ENCODE results near the gene ACER2.
A peak's percentile ranks its signal among the peaks of the same experiment; 100 is the strongest.

ACER2 gene

GRCh38 chr9:19492775-19493173 lies 84.0 kb downstream of the ACER2 start:
- TF ChIP-seq CTCF (conservative IDR thresholded peaks at IDR 0.05; ENCODE audit: low read depth, low read length), result no peak
- H3K4me3 ChIP-seq (ENCODE audit: low read length), result no peak overlapping the region
- DNase-seq (ENCODE audit: low read depth), result no peak

GRCh38 chr9:19493174-19493811 lies 84.5 kb downstream of the ACER2 start:
- TF ChIP-seq CTCF (conservative IDR thresholded peaks at IDR 0.05; ENCODE audit: low read depth, low read length), result peak; percentile 82
- DNase-seq (ENCODE audit: low read depth), result no peak
- no peak overlapping the region for H3K4me3 ChIP-seq (ENCODE audit: low read length)

GRCh38 chr9:19493876-19494275 lies 85.1 kb downstream of the ACER2 start:
- no peak overlapping the region for H3K4me3 ChIP-seq (ENCODE audit: low read length)
- DNase-seq (ENCODE audit: low read depth), result no peak
- no peak for TF ChIP-seq CTCF (conservative IDR thresholded peaks at IDR 0.05; ENCODE audit: low read depth, low read length)

GRCh38 chr9:19495186-19496028 lies 86.6 kb downstream of the ACER2 start:
- H3K4me3 ChIP-seq (ENCODE audit: low read length), result no peak overlapping the region
- no peak for DNase-seq (ENCODE audit: low read depth)
- TF ChIP-seq CTCF (conservative IDR thresholded peaks at IDR 0.05; ENCODE audit: low read depth, low read length), result no peak

GRCh38 chr9:19496321-19497050 lies 87.7 kb downstream of the ACER2 start:
- H3K4me3 ChIP-seq (ENCODE audit: low read length), result no peak overlapping the region
- TF ChIP-seq CTCF (conservative IDR thresholded peaks at IDR 0.05; ENCODE audit: low read depth, low read length), result no peak

GRCh38 chr9:19497276-19497675 lies 88.5 kb downstream of the ACER2 start:
- no peak overlapping the region for H3K4me3 ChIP-seq (ENCODE audit: low read length)
- no peak for TF ChIP-seq CTCF (conservative IDR thresholded peaks at IDR 0.05; ENCODE audit: low read depth, low read length)
- DNase-seq (ENCODE audit: low read depth), result no peak

More at GRCh38 chr9:19496321-19497050, 87.7 kb downstream of the ACER2 start:
- DNase-seq (ENCODE audit: low read depth), result no peak

Data from retinal pigment epithelial cell (primary cell).